Mucosa of descending colon (tissue), 3 donors: ENCODE data around the gene CASP7. TPM values are rescaled to one million over a fixed set of nuclear protein-coding genes. Genes with fewer than 3 reads are reported as not detected.
"Not testable (repeated sequence)": the region's sequence is repeated elsewhere in the genome, so short reads cannot be mapped to it uniquely, and the experiment has no call there.

ENCODE experiments used
- ATAC-seq: fragments of 200-7000 bp; cut with Tn5 transposase; one replicate; pipeline ENCODE4 v1.9.1; 2020; ENCODE audit warnings: mild to moderate bottlenecking, moderate library complexity
- DNase-seq, 3 donors: peaks; one replicate each; pipeline ENCODE4 v3.0.0-alpha.2; 2020
- H3K36me3 ChIP-seq: fragments of 200-600 bp; one replicate; pipeline ENCODE4 v1.8.0; 2021; ENCODE audit warnings: low read depth, mild to moderate bottlenecking
- H3K4me1 ChIP-seq: fragments of 200-600 bp; one replicate; pipeline ENCODE4 v1.8.0; 2021; ENCODE audit warnings: low read depth, mild to moderate bottlenecking
- H3K4me3 ChIP-seq: fragments of 200-600 bp; one replicate; pipeline ENCODE4 v1.8.0; 2021; ENCODE audit warnings: mild to moderate bottlenecking
- H3K9me3 ChIP-seq: fragments of 200-600 bp; one replicate; pipeline ENCODE4 v1.8.0; 2021; ENCODE audit warnings: mild to moderate bottlenecking
- CTCF ChIP-seq: fragments of 200-600 bp; IDR thresholded peaks from one replicate; pipeline ENCODE4 v1.8.0; 2022; ENCODE audit warnings: antibody characterized with exemption, mild to moderate bottlenecking
- intact Hi-C, 2 donors: fragments of 100-400 bp; cut with DNase I in 1 of 2; cut with micrococcal nuclease in 1 of 2; formaldehyde crosslinking; loops; one replicate each; pipeline versions ENCODE4 v1.11.0 to v1.11.1; 2022; cut with DNase I, micrococcal nuclease
- total RNA-seq, 3 donors: library from RNA; stranded (reverse); fragmentation: NEBNext Ultra II Directional in 2 of 3; extraction: Animal tissue kit (Norgen Biotek cat#: 25700) in 2 of 3; gene quantifications; one replicate each; pipeline versions ENCODE4 v1.2.1 to v1.2.4, GENCODE V29; 2021 to 2023
- donor health status: DM: no; HTN: no; CAD: no; lungs with moderate emphysema.
- donor health status: DM: no; HTN: no; CAD: no.
- donor health status: DM: no; HTN: yes; CAD: no.

CASP7 gene
- total RNA-seq, 3 donors from 2014 or later = 113 to 200 (median 186) TPM

GRCh38 chr10:113650172-113650571, 29.5 kb upstream of the CASP7 start:
- intact Hi-C loops = no loop called here
- no peak for TF ChIP-seq CTCF

GRCh38 chr10:113651021-113651420, 28.7 kb upstream of the CASP7 start:
- H3K9me3 ChIP-seq = no peaks in the 10 kb centered on the region
- intact Hi-C loops = no loop called here
- no peak overlapping the region for H3K4me3 ChIP-seq
- no peaks in the 10 kb centered on the region for H3K4me1 ChIP-seq
- DNase-seq (no peak), ATAC-seq (no peak)
- no peak for TF ChIP-seq CTCF
- no peaks in the 10 kb centered on the region for H3K36me3 ChIP-seq

More at GRCh38 chr10:113650172-113650571, 29.5 kb upstream of the CASP7 start:
- no peak for ATAC-seq
- DNase-seq = no peak
- no peak overlapping the region for H3K4me3 ChIP-seq
- no peaks in the 10 kb centered on the region for H3K9me3 ChIP-seq
- no peaks in the 10 kb centered on the region for H3K36me3 ChIP-seq
- no peaks in the 10 kb centered on the region for H3K4me1 ChIP-seq

DNA sequence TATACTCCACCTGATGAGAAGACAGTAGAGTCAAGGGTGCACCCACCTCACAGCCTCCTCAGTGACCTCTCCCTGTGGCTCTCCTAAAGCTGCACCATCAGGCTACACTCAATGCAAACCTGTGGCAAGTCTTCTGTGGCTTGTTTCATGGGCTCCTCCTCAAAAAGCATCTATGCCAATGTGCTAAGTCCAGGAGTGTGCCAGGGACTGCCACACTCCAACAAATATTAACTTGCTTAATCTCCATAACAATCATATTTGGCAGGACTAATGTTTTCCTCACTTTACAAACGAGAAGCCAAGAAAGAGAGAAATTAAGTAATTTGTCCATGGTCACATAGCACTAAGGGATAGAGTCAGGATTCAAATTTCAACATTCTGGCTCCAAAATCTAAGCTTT, 27.8 kb upstream of the CASP7 start:
- intact Hi-C loops = no loop called here
- no peaks in the 10 kb centered on the region for H3K9me3 ChIP-seq
- H3K4me3 ChIP-seq = no peak overlapping the region
- no peak for TF ChIP-seq CTCF
- no peak for DNase-seq
- ATAC-seq = no peak
- no peaks in the 10 kb centered on the region for H3K36me3 ChIP-seq
- no peaks in the 10 kb centered on the region for H3K4me1 ChIP-seq

- ATAC-seq, H3K4me1 ChIP-seq, H3K36me3 ChIP-seq, intact Hi-C loops, H3K9me3 ChIP-seq, DNase-seq, H3K4me3 ChIP-seq: not testable (repeated sequence)
Observed at GRCh38 chr10:113652456-113652855, 27.3 kb upstream of the CASP7 start.

DNA sequence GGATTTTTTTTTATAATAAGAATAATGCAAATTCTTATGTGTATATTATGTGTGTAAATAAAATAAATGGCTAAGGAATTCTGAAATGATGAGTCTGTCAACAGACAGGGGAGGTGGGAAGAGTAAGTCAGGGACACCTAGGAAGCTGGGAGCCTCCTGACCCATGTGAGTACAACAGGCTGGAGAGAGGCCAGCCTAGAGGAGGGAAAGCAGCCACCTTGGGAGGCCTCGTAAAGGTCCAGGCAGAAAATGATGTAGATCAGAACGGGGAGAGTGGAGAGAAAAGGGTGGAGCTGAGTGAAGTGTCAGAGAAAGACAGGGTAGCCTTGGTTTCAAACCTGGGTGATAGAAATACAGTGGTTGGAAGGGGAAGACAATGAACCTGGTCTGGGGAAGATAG, 22.8 kb upstream of the CASP7 start:
- intact Hi-C loops = no loop called here
- H3K36me3 ChIP-seq = no peaks in the 10 kb centered on the region
- ATAC-seq (no peak), DNase-seq (no peak)
- H3K4me1 ChIP-seq = no peaks in the 10 kb centered on the region
- H3K9me3 ChIP-seq = no peaks in the 10 kb centered on the region
- no peak for TF ChIP-seq CTCF
- no peak overlapping the region for H3K4me3 ChIP-seq

GRCh38 chr10:113657544-113657943, 22.2 kb upstream of the CASP7 start:
- no peak overlapping the region for H3K4me3 ChIP-seq
- no peaks in the 10 kb centered on the region for H3K36me3 ChIP-seq
- no peaks in the 10 kb centered on the region for H3K4me1 ChIP-seq
- no peak for TF ChIP-seq CTCF
- H3K9me3 ChIP-seq = no peaks in the 10 kb centered on the region
- intact Hi-C loops = no loop called here
- ATAC-seq = no peak
- no peak for DNase-seq
